Epithelial cell of umbilical artery (primary cell): ENCODE data around the gene CELF6. TPM values are rescaled to one million over a fixed set of nuclear protein-coding genes. Genes with fewer than 3 reads are reported as not detected.

ENCODE experiments used
- total RNA-seq: library from RNA; depleted of rRNA; stranded (reverse); fragments of >200 nt; gene quantifications from 2 replicates; pipeline ENCODE4 v1.2.3, GENCODE V29; 2014

CELF6 gene
- not detected in 2 replicates for total RNA-seq

GRCh38 chr15:72319985-72320671 is at the start of gene CELF6:
CELF6 (minus strand) TSS chr15:72320157; CDS start chr15:72319874, 283 bp downstream.

GRCh38 chr15:72272213-72272996 is 47.6 kb downstream of the CELF6 start, which contains the start of gene PARP6:
PARP6 (minus strand) TSS chr15:72272554; CDS start chr15:72267477, 5,077 bp downstream.

Other genes starting within 250 kb of the CELF6 start
- 17.9 and 24.2 TPM in 2 replicates for gene MYO9A, start 202.0 kb downstream of the CELF6 start, total RNA-seq
- 0.97 and 2.0 TPM in 2 replicates for gene SENP8, start 201.8 kb downstream of the CELF6 start, total RNA-seq
- 0.30 and 0.32 TPM in 2 replicates for gene GRAMD2A, start 122.4 kb downstream of the CELF6 start, total RNA-seq
- 1,120 and 1,412 TPM in 2 replicates for gene PKM, start 89.0 kb downstream of the CELF6 start, total RNA-seq
- gene PARP6, start 47.6 kb downstream of the CELF6 start, total RNA-seq, result 7.1 and 9.1 TPM in 2 replicates
- 35.1 and 42.6 TPM in 2 replicates for gene HEXA, start 55.9 kb upstream of the CELF6 start, total RNA-seq
- gene TMEM202, start 78.1 kb upstream of the CELF6 start, total RNA-seq, result not detected in 2 replicates
- gene ARIH1, start 154.2 kb upstream of the CELF6 start, total RNA-seq, result 26.4 and 27.0 TPM in 2 replicates